K562 (cell line): ENCODE measurements around the gene LPAR2. TPM values are rescaled to one million over a fixed set of nuclear protein-coding genes. Genes with fewer than 3 reads are reported as not detected.
A peak's percentile ranks its signal among the peaks of the same experiment; 100 is the strongest.

Source experiments
- CBX3 ChIP-seq, 2 experiments: IDR thresholded peaks; 1 replicate in 1 of 2; 2 replicates in 1 of 2; pipeline ENCODE4 v1.6.1; 2012; ENCODE audit warnings: inconsistent platforms in 2 of 2, low read length in 2 of 2, borderline replicate concordance in 1 of 2, control low read depth in 1 of 2
- EP300 ChIP-seq: IDR thresholded peaks from 2 replicates; pipeline ENCODE4 v1.6.1; 2012; ENCODE audit warnings: low read length, improper control_type of control experiment
- MBD1 ChIP-seq: fragments of 250-450 bp; sonication (Bioruptor Pico); IDR thresholded peaks from 2 replicates; pipeline ENCODE4 v1.8.0; 2022; ENCODE audit warnings: inconsistent platforms
- PML ChIP-seq: IDR thresholded peaks from 2 replicates; pipeline ENCODE4 v1.6.1; 2012; ENCODE audit warnings: low read length, inconsistent platforms
- POLR2H ChIP-seq: IDR thresholded peaks from 2 replicates; pipeline ENCODE4 v1.6.1; 2016; ENCODE audit warnings: missing genetic modification characterization, low read depth, mild to moderate bottlenecking, control low read depth, missing compliant biosample characterization, moderate library complexity
- PRDM10 ChIP-seq: fragments of 450-650 bp; IDR thresholded peaks from 2 replicates; pipeline ENCODE4 v1.6.1; 2018; ENCODE audit not compliant: partially characterized antibody
- RBFOX2 ChIP-seq: fragments of 200-400 bp; formaldehyde crosslinking; IDR thresholded peaks from 2 replicates; pipeline ENCODE4 v1.6.1; 2017; ENCODE audit warnings: low read depth, mild to moderate bottlenecking, low read length, moderate library complexity
- TFAM ChIP-seq: fragments of 250-450 bp; sonication (Bioruptor Pico); conservative IDR thresholded peaks from 2 replicates; pipeline ENCODE4 v1.5.0; 2021; ENCODE audit warnings: mild to moderate bottlenecking, moderate library complexity
- U2AF2 ChIP-seq: fragments of 200-400 bp; formaldehyde crosslinking; optimal IDR thresholded peaks from 2 replicates; pipeline ENCODE3; 2017; ENCODE audit warnings: low read depth, mild to moderate bottlenecking, low read length
- ZBTB40 ChIP-seq, 2 experiments: fragments of 450-650 bp in 1 of 2; sonication (generic) in 1 of 2; formaldehyde crosslinking in 1 of 2; IDR thresholded peaks; 2 replicates each; pipeline versions ENCODE4 v1.7.1 to v1.9.0; 2016 to 2022; ENCODE audit warnings: inconsistent platforms in 1 of 2, mild to moderate bottlenecking in 1 of 2, missing genetic modification reagents in 1 of 2
- polyA plus RNA-seq, 8 experiments: library from polyadenylated mRNA; depleted of rRNA in 4 of 8; stranded (reverse) in 5 of 8; unstranded in 3 of 8; fragments of >200 nt; fragmentation: Nextera tagmentation in 2 of 8; fragmentation: Illumina TruSeq in 1 of 8; extraction: Ambion mirVana in 2 of 8; extraction: Trizol in 1 of 8; gene quantifications; 2 replicates each; pipeline versions ENCODE4 v1.2.1 to v1.2.3, GENCODE V29; 2011 to 2014; ENCODE audit warnings: inconsistent platforms in 1 of 8, missing spikeins in 1 of 8
- total RNA-seq, 7 experiments: library from RNA; depleted of rRNA in 6 of 7; stranded (reverse); fragments of >200 nt in 6 of 7; fragmentation: Illumina TruSeq in 2 of 7; extraction: Trizol in 2 of 7; gene quantifications; 2 replicates each; pipeline versions ENCODE4 v1.2.1 to v1.2.3, GENCODE V29; 2011 to 2021; ENCODE audit warnings: low replicate concordance in 1 of 7

Gene LPAR2
- total and polyA plus RNA-seq, 9 of the 15 experiments (the other 6 are each of a cell fraction or from before 2014, with no cell fraction given): 0.63 to 13.8 (median 4.4) TPM

GRCh38 chr19:19668230-19669012, 40.4 kb upstream of the LPAR2 start, which contains the start of gene ZNF101 (continued):
- TF ChIP-seq ZBTB40 (IDR thresholded peaks at IDR 0.05) (peak; percentile 86), ZBTB40 (CRISPR knock-in tag; IDR thresholded peaks at IDR 0.05) (no peak), CBX3 (IDR thresholded peaks at IDR 0.05; ENCODE audit: borderline replicate concordance in 1 of 2, low read length in 2 of 2) (0 out of 3 replicates have a peak, but pooled peaks of 1 of the 2 experiments have one; percentile 31), POLR2H (0 out of 2 replicates have a peak, but pooled peaks have one; percentile 33), MBD1 (CRISPR knock-in tag) (0 out of 2 replicates have a peak, but pooled peaks have one; percentile 37), TFAM (CRISPR knock-in tag) (no peak), PML (0 out of 2 replicates have a peak, but pooled peaks have one; percentile 55), PRDM10 (peak; percentile 97), RBFOX2 (peak; percentile 92), EP300 (no peak), U2AF2 (no peak)
